Choroid plexus epithelial cell (primary cell): Measurements from ENCODE around the gene C11orf71.

Source experiments
- DNase-seq: peaks from one replicate; pipeline ENCODE4 v3.0.0-alpha.2; 2010; ENCODE audit warnings: low read depth
- H3K4me3 ChIP-seq: 2 replicates; pipeline ENCODE4 v1.5.1; 2011; ENCODE audit warnings: low read depth, mild to moderate bottlenecking, control low read depth, low read length, moderate library complexity
- TF ChIP-seq, protein P1 (sequence below): conservative IDR thresholded peaks from 2 replicates; pipeline ENCODE4 v1.5.1; 2011; ENCODE audit warnings: low read depth, mild to moderate bottlenecking, control low read depth, inconsistent platforms, low read length, moderate library complexity

Gene C11orf71, protein sequence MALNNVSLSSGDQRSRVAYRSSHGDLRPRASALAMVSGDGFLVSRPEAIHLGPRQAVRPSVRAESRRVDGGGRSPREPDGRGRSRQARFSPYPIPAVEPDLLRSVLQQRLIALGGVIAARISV

DNA sequence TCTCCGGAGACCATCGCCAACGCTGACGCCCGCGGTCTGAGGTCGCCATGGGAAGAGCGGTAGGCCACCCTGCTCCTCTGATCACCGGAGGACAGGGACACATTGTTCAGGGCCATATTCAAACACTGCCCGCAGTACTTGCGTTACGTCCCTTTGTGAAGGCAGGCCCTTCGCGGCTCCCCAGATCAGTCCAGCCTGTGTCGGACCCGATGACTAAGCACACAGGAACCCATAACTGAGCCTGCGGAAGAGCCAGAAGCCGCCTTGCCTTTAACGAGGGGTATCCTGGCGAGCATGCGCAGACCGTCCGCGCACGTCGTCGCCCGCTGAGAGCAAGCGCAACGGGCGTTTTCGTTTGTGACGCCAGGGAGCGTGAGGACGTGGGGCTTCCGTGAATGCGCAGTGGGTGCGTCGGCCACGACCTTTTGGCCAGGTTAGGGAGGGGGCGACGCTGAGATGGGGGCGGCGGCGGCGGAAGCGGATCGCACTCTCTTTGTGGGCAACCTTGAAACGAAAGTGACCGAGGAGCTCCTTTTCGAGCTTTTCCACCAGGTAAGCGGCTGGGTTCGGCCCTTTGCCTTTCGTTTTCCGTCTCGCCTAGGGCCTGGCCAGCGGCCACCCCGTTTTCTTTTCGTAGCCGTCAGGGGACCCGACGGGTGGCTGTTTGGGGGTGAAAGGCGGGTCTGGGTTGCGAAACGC lies at the start of gene C11orf71, which contains the start of gene RBM7:
Gene C11orf71, minus strand, starts transcription at position 296 of the 699 bp plus-strand sequence. Its CDS starts 180 bp downstream, at position 116.
Gene RBM7, plus strand, starts transcription at position 451 of the 699 bp plus-strand sequence. Its CDS starts 6 bp downstream, at position 457.
- TF ChIP-seq, protein P1, sequence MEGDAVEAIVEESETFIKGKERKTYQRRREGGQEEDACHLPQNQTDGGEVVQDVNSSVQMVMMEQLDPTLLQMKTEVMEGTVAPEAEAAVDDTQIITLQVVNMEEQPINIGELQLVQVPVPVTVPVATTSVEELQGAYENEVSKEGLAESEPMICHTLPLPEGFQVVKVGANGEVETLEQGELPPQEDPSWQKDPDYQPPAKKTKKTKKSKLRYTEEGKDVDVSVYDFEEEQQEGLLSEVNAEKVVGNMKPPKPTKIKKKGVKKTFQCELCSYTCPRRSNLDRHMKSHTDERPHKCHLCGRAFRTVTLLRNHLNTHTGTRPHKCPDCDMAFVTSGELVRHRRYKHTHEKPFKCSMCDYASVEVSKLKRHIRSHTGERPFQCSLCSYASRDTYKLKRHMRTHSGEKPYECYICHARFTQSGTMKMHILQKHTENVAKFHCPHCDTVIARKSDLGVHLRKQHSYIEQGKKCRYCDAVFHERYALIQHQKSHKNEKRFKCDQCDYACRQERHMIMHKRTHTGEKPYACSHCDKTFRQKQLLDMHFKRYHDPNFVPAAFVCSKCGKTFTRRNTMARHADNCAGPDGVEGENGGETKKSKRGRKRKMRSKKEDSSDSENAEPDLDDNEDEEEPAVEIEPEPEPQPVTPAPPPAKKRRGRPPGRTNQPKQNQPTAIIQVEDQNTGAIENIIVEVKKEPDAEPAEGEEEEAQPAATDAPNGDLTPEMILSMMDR = no peak

DNA sequence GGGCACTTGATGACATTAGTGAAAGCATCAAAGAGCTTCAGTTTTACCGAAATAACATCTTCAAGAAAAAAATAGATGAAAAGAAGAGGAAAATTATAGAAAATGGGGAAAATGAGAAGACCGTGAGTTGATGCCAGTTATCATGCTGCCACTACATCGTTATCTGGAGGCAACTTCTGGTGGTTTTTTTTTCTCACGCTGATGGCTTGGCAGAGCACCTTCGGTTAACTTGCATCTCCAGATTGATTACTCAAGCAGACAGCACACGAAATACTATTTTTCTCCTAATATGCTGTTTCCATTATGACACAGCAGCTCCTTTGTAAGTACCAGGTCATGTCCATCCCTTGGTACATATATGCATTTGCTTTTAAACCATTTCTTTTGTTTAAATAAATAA lies 49.5 kb upstream of the C11orf71 start:
- TF ChIP-seq, protein P1 = no peak
- no peak overlapping the region for H3K4me3 ChIP-seq
- no peak for DNase-seq

More for the DNA sequence above, at the start of gene C11orf71, which contains the start of gene RBM7:
- peak within 1 kb of the TSS; percentile 87 for H3K4me3 ChIP-seq
- peak; percentile 99 for DNase-seq

DNA sequence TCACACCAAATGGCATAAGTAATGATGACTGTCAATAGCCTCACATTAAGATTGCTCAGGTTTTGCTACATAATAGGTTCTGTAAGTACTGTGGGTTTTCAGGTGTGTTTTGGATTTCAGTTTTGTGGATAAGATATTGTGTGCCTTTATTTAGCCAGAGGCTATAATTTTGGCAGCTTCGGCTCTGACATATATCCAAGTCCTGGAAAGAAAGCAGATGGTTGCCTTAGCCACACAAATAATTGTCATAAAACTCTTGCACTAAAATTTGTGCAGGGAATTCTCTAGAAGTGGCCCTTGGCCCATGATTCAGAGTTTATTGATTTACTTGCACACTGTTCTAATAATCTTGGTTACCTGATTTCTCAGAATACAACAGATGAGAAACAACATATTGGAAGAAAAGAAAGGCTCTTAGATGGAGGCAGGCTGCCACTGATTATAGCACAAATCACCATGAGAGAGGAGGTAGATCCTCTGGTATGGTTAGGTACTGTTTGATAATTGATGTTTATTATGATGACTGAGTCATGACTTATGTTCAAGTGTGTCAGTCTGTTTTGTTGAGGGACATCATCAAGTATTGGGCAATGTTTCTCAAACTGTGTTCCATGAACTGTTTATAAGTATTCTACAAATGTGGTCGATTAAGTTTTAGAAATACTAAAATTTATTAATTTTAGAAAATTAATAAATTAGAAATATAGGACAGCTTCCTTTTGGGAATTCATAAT lies 48.6 kb upstream of the C11orf71 start:
- H3K4me3 ChIP-seq = no peak overlapping the region
- no peak for DNase-seq
- TF ChIP-seq, protein P1 = no peak

DNA sequence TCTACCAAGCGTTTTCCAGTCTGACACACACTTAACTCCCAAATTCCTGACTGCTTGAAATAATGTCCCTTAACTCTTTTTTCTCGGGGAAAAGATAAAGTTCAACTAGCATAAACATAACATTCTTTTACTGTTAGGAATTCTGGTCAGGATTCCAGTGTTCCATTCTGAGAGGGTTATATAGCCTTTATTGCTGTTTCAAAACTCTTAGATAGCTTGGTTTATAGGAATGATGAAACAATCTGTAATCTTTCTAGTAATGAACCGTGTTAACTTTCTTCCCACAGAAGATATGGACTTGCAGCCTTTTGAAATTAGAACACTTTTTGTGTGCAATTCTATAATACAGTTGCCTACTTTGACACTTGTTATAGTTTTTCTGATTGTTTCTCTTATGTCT lies 47.6 kb upstream of the C11orf71 start:
- peak; percentile 60 for DNase-seq
- TF ChIP-seq, protein P1 = no peak
- no peak overlapping the region for H3K4me3 ChIP-seq

DNA sequence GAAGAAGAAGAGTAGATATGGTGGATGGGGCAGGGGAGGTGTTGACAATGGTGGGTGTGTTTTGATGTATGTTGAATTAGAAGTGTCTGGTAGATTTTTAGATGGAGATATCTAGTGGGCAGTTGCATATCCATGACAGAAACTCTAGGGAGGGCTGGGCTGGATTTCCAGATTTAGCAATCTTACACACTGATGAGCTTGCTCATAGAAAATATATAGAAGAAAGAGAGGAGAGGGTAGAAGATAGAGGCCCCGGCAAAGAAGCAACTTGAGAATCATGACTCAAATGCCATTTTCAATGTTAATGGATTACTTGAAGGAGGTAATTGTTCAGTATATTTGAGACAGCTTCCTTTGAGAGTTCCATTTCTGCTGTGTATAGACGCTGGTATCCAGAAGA lies 47.1 kb upstream of the C11orf71 start:
- TF ChIP-seq, protein P1 = no peak
- DNase-seq = no peak
- H3K4me3 ChIP-seq = no peak overlapping the region

DNA sequence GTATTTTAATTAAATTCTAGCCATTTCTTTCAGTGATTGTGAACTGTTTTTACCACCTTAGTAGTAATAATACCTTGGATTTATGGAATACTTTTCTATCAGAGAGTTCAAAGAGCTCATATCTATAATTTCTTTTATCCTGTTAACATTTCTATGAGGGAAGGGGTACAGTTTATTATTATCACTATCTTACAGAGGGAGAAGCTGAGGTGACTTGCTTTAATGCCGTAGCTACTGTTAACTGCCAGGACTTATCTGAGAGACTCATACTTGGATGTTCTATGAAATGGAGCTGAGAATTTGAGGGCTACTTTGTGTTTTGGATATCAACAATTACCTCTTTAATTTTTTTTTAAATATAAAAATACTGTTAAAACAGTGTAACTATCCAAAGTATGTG lies 42.2 kb upstream of the C11orf71 start:
- no peak overlapping the region for H3K4me3 ChIP-seq
- TF ChIP-seq, protein P1 = no peak
- DNase-seq = no peak
